HEK293 (cell line): ENCODE data around the gene FBXW11.

Experiments
- CTCF ChIP-seq: fragments of 450-650 bp; formaldehyde crosslinking; IDR thresholded peaks from 2 replicates; pipeline ENCODE4 v1.5.1; 2016; ENCODE audit warnings: missing biosample characterization, missing genetic modification characterization
- ZBTB20 ChIP-seq: fragments of 450-650 bp; formaldehyde crosslinking; IDR thresholded peaks from 2 replicates; pipeline ENCODE4 v1.5.1; 2016; ENCODE audit warnings: missing biosample characterization, missing genetic modification characterization
- ZNF24 ChIP-seq: fragments of 450-650 bp; formaldehyde crosslinking; IDR thresholded peaks from 2 replicates; pipeline ENCODE4 v1.5.1; 2016; ENCODE audit warnings: missing biosample characterization, missing genetic modification characterization
- ZNF280C ChIP-seq: fragments of 450-650 bp; formaldehyde crosslinking; IDR thresholded peaks from 2 replicates; pipeline ENCODE4 v1.5.1; 2016; ENCODE audit warnings: missing biosample characterization, missing genetic modification characterization
- ZNF37A ChIP-seq: fragments of 450-650 bp; IDR thresholded peaks from 2 replicates; pipeline ENCODE4 v1.5.1; 2018; ENCODE audit warnings: missing biosample characterization, missing genetic modification characterization
- ZNF501 ChIP-seq: fragments of 450-650 bp; formaldehyde crosslinking; IDR thresholded peaks from 2 replicates; pipeline ENCODE4 v1.5.1; 2016; ENCODE audit warnings: missing biosample characterization, missing genetic modification characterization
- ZNF777 ChIP-seq: fragments of 450-650 bp; formaldehyde crosslinking; IDR thresholded peaks from 2 replicates; pipeline ENCODE4 v1.5.1; 2017; ENCODE audit warnings: missing biosample characterization, missing genetic modification characterization, borderline replicate concordance
- ZNF791 ChIP-seq: fragments of 450-650 bp; formaldehyde crosslinking; IDR thresholded peaks from 2 replicates; pipeline ENCODE4 v1.5.1; 2016; ENCODE audit warnings: missing biosample characterization, missing genetic modification characterization

- TF ChIP-seq ZNF791 (tag by site-specific recombination) (no peak), ZBTB20 (no peak), ZNF501 (tag by site-specific recombination) (no peak), ZNF24 (tag by site-specific recombination) (no peak), ZNF777 (tag by site-specific recombination) (no peak), CTCF (tag by site-specific recombination) (no peak), ZNF37A (tag by site-specific recombination) (no peak), ZNF280C (tag by site-specific recombination) (no peak)
These were observed 27.9 kb downstream of the FBXW11 start for GRCh38 chr5:171978519-171978918.
